ENCODE measurements around the gene ZNF423.

Gene ZNF423

GRCh38 chr16:49545243-49545642 lies 310.7 kb downstream of the ZNF423 start:
- H3K36me3 ChIP-seq = no peaks in the 10 kb centered on the region
- no peaks in the 10 kb centered on the region for H3K27me3 ChIP-seq
- H3K4me3 ChIP-seq = no peak overlapping the region
- intact Hi-C loops (cut with DNase I; ENCODE audit: low total_unique reads) = no loop called here
- H3K9me3 ChIP-seq = no peaks in the 10 kb centered on the region
- no peak for DNase-seq
- H3K27ac ChIP-seq = no peak overlapping the region
- H3K4me1 ChIP-seq = peaks cover 0 to 4% (median under 1%) of the 10 kb centered on the region in 4 donors
- TF ChIP-seq CTCF (IDR thresholded peaks at IDR 0.05) = no peak

GRCh38 chr16:49544828-49545227 lies 311.1 kb downstream of the ZNF423 start:
- Histone ChIP-seq H3K4me1 (peaks cover 0 to 8% (median 4%) of the 10 kb centered on the region in 4 donors), H3K9me3 (no peaks in the 10 kb centered on the region), H3K27ac (no peak overlapping the region), H3K36me3 (no peaks in the 10 kb centered on the region), H3K4me3 (no peak overlapping the region), H3K27me3 (no peaks in the 10 kb centered on the region)
- DNase-seq = no peak
- no peak for TF ChIP-seq CTCF (IDR thresholded peaks at IDR 0.05)
- intact Hi-C loops (cut with DNase I; ENCODE audit: low total_unique reads) = no loop called here

- H3K27me3 ChIP-seq = no peaks in the 10 kb centered on the region
- intact Hi-C loops (cut with DNase I; ENCODE audit: low total_unique reads) = no loop called here
- no peak for DNase-seq
- TF ChIP-seq CTCF (IDR thresholded peaks at IDR 0.05) = no peak
- peaks cover 0 to 21% (median 16%) of the 10 kb centered on the region in 4 donors for H3K4me1 ChIP-seq
- H3K36me3 ChIP-seq = no peaks in the 10 kb centered on the region
- H3K27ac ChIP-seq = no peak overlapping the region
- H3K4me3 ChIP-seq = no peak overlapping the region
- H3K9me3 ChIP-seq = no peaks in the 10 kb centered on the region
These were observed 312.3 kb downstream of the ZNF423 start for GRCh38 chr16:49543631-49543946.

DNA sequence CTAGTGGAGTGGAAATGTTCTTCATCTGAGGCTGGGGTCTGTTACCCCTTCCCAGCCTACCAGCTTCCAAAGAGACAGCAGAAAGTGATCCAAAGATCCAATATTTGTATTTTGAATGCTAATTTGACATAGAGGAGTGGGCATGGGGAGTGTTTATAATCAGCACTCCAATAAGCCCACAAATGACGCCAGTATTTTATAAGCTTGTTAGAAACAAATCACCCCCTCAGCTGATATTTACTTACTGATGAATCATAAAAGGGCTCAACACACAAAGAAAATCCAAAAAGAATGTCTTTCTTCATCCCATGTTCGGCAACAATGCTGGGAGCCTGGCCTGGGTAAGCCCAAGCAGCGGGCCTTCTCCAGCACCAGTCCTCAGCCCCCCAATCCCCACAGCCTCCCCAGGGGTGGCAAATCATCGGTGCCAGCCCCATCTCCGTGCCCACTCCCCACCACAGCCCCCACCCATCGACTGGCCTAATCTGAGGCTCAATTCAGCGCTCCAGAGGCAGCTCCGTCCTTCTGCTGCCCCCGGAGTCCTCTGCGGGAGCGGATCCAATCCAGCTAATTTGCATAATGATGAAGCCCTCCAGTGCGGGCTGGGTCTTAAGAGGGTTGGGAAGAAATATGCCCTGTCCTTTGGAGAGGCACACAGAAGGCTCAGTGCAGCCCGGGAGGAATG lies 312.8 kb downstream of the ZNF423 start:
- Histone ChIP-seq H3K4me1 (peaks cover 0 to 26% (median 19%) of the 10 kb centered on the region in 4 donors), H3K4me3 (no peak overlapping the region), H3K9me3 (no peaks in the 10 kb centered on the region), H3K36me3 (no peaks in the 10 kb centered on the region), H3K27ac (no peak overlapping the region), H3K27me3 (no peaks in the 10 kb centered on the region)
- no peak for TF ChIP-seq CTCF (IDR thresholded peaks at IDR 0.05)
- no peak for DNase-seq
- intact Hi-C loops (cut with DNase I; ENCODE audit: low total_unique reads) = no loop called here

- DNase-seq = no peak
- intact Hi-C loops (cut with DNase I; ENCODE audit: low total_unique reads) = no loop called here
- peaks cover 0 to 29% (median 21%) of the 10 kb centered on the region in 4 donors for H3K4me1 ChIP-seq
- no peak for TF ChIP-seq CTCF (IDR thresholded peaks at IDR 0.05)
- no peak overlapping the region for H3K4me3 ChIP-seq
- no peaks in the 10 kb centered on the region for H3K36me3 ChIP-seq
- H3K27ac ChIP-seq = no peak overlapping the region
- no peaks in the 10 kb centered on the region for H3K27me3 ChIP-seq
- no peaks in the 10 kb centered on the region for H3K9me3 ChIP-seq
These were observed 313.5 kb downstream of the ZNF423 start for GRCh38 chr16:49542391-49542891.

Data from tibial artery (tissue), 4 donors.